Activated CD8-positive, alpha-beta memory T cell treated with anti-CD3 and anti-CD28 coated beads for 1 hour (primary cell): ENCODE data around the gene EPS8L2.

Experiments used
- DNase-seq, 2 donors: peaks; one replicate each; pipeline ENCODE4 v3.0.0-alpha.2; 2020; ENCODE audit warnings: low read depth in 1 of 2; ENCODE audit errors: extremely low read depth in 1 of 2

EPS8L2 gene

DNA sequence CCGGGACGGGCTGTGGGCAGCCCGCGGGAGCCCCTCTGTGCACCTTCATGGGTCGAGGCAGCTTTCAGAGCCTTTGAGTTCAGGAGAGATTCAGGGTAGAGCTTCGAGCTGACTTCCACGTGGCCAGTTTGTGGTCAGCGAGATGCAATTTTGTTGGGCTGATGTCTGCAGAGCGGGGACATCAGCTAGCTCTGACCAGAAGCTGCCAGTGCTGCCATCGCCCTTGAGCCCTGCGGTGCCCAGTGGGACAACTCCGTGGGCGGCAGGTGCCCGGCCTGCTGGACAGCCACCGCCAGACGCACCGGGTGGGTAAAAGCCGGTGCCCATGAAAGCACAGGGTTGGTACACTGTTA lies 42.0 kb downstream of the EPS8L2 start:
- DNase-seq = no peak

DNA sequence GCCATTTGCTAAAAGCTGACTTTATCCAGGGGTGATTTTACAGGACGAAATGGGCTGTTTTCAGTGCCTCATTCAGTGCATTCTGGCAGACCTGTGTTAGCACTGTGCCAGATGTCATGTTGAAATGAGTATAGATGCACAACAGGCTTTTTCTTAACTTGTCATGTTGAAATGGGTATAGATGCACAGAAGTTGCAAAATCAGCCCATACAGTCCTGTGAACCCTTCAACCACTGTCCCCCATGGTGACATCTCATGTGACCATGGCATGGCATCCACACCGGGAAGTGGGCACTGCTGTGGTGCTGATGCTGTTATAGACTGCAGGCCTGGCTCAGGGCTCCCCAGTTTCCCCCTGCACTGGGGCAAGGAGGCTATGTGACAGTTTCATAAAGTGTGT lies 43.7 kb downstream of the EPS8L2 start:
- no peak for DNase-seq

DNA sequence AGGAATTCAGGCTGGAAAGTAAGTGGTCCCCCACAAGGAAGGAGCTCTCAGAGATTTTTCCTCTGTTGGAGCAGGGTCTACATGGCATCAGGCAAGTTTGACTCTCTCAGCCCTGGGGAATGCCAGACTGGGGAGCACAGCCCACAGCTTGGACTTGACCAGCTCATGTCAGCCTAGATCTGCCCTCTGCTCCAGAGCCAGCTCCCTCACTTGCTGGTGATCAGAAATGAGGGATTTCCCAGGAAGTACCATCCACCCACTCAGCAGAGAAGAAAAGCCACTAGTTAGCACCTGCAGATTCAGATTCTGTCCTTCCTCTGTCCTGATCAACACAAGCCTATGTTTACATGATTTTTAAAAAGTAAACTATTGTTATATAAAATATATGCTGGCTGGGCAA lies 54.2 kb downstream of the EPS8L2 start:
- no peak for DNase-seq

DNA sequence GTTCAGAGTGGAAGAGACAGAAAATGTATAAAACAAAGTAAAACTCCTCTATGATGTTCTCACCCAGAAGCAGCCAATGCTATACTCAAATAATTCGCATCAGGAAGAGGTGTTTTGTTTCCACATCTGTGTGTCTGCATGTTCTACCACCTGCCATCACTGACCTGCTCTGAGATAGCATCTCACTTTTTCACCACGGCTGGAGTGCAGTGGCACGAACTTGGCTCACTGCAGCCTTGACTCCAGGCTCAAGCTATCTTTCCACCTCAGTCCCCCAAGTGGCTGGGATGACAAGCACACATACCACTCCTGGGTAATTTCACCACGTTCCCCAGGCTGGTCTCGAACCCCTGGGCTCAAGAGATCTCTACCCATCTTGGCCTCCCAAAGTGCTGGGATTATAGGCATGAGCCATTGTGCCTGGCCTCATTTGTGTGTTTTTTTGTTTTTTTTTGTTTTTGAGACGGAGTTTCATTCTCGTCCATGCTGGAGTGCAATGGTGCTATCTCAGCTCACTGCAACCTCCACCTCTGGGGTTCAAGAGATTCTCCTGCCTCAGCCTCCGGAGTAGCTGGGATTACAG lies 55.6 kb downstream of the EPS8L2 start:
- DNase-seq = no peak

DNA sequence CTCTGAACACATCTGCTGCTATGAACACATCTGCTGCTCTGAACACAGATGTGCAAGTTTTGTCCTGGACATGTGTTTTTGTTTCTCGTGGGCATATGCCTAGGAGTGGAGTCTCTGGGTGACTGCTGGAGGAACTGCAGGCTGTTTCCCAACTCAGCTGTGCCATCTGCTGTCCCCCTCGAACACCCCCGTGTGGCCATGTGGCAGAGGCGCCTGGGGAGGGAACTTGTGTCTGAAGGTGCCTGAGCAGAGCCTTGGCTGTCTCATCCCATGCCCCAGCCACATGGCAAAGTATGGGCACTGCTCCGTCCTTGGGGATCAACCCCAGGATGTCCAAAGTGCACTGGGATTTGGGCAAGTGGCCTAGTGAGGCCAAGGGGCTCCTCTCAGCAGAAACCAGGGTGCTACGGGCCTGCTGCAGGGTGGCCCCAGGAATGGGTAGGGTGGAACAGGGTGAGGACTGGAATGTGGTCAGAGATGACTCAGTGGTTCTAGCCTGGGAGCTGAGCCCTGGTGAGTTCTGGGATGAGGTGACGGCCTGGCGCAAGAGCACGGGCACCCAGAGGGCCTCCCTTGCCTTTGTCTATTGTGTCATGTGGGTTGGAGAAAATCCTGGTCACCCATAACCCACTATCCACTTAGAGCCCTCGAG lies 56.5 kb downstream of the EPS8L2 start:
- DNase-seq = no peak

DNA sequence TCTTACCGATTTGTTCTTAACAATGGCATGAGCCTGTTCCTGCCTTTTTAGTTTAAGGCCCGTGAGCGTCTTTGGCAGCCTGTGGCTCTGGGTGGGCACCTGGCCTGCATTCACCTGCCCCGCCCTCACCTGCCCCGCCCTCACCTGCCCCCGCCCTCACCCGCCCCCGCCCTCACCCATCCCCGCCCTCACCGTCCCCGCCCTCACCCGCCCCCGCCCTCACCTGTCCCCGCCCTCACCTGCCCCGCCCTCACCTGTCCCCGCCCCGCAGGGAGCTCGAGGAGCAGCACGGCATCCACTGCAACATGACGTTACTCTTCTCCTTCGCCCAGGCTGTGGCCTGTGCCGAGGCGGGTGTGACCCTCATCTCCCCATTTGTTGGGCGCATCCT lies 57.0 kb downstream of the EPS8L2 start:
- no peak for DNase-seq

DNA sequence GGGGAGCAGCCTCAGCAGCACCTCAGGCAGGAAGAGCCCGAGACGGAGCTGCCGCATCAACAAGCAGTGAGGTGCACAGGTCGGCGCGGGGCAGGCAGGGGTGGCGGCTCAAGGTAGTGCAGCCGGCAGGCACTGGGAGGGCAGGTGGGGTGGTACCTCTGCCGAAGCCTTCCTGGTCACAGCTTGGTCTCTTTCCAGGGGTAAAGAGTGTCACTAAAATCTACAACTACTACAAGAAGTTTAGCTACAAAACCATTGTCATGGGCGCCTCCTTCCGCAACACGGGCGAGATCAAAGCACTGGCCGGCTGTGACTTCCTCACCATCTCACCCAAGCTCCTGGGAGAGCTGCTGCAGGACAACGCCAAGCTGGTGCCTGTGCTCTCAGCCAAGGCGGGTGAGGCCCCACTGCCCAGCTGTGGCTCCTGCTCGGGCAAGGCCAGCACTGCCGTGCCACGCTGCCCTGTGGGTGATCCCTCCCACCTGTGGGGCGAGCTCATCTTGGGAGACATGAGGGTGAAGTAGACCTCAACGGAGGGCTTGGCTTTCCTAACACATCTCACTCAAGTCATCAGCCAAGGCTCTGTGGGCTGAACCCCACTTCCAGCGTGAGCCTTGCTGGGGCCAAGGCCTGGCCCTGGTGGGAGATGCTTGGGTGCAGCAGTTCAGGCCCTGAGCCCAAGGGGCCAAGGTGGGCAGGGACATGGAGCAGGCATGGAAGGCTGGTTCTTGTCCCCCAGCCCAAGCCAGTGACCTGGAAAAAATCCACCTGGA lies 57.7 kb downstream of the EPS8L2 start:
- no peak for DNase-seq

DNA sequence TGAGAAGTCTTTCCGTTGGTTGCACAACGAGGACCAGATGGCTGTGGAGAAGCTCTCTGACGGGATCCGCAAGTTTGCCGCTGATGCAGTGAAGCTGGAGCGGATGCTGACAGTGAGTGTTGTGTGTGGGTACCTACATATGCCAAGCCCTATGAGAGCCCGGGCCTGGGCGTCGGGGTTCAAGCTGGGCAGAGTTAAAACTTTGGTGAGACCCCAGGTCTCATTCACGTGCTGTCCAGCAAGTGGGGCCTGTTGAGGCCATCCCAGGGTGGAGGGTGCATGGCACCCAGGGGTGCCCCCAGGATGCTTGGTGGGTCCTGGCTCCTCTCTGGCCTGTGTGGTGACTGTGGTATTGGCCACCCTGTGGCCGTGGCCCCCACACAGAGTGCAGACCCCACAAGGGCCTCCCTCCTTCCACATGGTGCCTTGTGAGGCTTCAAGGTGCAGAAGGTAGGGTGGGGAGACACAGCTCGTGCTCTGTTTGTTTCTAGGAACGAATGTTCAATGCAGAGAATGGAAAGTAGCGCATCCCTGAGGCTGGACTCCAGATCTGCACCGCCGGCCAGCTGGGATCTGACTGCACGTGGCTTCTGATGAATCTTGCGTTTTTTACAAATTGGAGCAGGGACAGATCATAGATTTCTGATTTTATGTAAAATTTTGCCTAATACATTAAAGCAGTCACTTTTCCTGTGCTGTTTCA lies 58.4 kb downstream of the EPS8L2 start:
- no peak for DNase-seq

DNA sequence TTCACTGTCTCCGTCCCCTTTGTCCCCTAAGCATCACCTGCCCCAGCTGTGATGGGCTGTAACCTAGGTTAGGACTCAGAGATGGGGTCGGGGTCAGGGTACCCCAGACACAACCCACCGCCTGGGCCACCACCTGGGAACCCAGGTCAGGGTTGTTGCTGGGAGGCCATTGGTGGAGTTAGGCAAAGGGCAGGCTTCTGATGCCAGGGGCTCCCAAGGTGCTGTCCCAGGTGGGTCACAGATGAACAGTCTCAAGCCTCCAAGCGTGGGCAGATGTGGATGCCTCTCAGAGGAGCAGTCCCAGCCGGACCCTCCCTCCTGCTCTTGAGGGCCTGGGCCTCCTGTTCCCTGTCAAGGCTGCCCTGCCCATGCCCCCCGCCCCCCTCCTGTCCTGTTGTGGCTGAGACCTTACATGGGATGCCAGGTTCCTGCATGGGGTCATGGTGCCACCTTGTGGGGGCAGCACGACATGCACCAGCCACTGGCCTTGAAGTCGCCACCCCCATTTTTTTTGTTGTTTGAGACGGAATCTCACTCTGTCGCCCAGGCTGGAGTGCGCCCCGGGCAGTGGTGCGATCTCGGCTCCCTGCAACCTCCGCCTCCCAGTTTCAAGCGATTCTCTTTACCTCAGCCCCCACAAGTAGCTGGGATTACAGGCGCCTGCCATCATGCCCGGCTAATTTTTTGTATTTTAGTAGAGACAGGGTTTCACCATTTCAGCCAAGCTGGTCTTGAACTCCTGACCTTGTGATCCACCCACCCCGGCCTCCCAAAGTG lies 59.2 kb downstream of the EPS8L2 start:
- peak in 1 of 2 donors; percentile 51 for DNase-seq

DNA sequence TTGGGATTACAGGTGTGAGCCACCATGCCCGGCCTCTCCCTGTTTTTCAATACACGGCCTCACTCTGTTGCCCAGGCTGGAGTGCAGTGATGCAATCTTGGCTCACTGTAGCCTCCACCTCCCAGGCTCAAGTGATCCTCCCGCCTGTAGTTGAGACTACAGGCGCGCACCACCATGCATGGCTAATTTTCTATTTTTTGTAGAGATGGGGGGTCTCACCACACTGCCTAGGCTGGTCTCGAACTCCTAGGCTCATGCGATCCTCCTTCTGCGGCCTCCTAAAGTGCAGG lies 59.7 kb downstream of the EPS8L2 start:
- DNase-seq = no peak

DNA sequence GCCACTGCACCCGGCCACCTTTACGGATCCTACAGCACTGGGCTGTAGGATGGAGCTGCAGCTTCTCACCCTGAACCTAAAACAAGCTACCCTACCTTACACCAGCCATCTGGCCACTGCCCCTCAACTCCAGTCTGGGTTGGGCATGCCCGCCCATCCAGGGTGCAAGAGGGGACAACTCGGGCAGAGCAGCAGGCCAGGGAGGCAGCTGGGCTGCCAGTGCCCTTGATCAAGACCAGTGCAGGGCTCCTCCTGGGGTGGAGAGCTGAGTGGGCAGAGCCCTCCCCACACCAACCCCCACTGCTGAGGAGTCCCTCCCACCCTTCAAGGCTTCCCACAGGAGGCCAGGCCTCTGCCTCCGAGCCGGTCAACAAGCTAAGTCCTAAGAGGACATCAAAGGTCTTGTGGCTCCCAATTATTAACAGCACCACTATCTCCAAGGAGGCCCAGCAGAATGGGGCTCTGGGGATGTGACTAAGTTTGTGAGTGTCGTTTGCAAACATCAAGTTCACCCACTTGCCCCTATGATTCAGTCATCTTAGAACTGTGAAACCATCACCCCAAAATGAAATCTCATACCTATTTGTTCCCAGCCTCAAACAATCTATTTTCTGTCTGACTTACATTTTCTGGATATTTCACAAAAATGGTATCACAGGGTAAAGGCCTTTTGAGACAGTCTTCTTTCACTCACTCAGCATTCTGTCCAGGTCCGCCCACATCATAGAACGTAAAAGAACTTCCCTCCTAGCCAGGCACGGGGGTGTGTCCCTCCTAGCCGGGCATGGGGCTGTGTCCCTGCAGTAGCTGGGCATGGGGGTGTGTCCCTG lies 60.3 kb downstream of the EPS8L2 start:
- DNase-seq = no peak

DNA sequence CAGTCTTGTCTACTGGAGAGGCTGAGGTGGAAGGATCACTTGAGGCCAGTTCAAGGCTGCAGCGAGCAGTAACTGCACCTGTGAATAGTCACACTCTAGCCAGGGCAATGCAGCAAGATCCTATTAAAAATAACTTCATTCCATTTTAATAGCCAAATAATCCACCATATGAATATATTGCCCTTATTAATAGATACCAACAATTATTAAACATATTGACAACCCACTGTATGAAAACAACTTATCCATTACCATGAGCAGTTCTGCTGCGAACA lies 60.8 kb downstream of the EPS8L2 start:
- no peak for DNase-seq

DNA sequence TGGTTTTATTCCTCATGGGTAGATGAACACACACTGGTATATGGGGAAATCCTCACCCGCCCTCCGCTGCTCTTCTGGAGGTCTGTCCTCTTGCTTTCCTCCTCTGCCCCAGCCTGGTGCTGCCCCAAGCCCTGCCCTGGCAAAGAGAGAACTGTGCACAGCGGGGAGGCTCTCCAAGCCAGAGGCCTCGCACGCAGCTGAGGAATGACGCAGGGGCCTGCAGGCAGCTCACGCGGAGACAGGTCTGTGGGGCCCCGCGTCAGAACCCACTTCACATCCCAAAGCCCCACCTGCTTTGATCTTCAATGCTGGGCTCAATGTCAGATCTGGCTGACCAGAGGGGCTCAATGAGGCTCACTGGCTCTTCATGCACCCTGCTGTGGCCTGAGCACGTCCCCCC lies 61.2 kb downstream of the EPS8L2 start:
- no peak for DNase-seq

DNA sequence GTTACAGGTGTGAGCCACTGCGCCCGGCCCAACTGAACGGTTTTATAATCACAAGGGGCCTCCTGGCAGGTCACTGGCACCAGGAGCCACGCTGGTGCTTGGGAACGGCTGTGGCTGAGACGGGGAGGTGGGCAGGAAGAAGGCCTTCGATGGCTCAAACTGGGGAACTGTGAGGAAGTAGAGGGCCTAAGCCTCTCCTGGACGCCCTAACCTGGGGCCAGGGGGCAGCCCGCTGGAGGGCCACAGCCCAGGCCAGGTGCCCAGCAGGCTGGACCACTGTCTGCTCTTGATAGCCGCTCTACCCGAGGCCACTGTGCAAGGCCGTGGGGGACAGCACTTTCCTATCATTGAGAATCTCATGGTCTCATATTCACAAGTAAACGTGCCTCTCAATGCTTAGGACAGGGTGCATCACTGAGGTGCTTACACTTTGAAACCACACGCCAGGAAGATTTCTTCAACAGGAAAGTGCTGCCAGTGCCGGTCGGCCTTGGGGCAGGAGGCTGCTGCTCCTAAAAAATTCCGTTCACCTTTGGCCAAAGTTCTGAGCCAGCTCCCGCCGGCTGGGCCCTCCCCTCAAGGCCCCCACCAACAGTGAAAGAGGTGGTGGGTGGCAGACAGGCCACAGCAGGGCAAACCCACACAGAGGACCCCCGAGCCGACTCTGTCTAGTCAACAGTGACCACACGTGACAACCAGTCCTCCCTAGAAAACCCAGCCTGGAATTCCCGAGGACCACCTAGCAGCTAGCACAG lies 64.0 kb downstream of the EPS8L2 start:
- DNase-seq = no peak

DNA sequence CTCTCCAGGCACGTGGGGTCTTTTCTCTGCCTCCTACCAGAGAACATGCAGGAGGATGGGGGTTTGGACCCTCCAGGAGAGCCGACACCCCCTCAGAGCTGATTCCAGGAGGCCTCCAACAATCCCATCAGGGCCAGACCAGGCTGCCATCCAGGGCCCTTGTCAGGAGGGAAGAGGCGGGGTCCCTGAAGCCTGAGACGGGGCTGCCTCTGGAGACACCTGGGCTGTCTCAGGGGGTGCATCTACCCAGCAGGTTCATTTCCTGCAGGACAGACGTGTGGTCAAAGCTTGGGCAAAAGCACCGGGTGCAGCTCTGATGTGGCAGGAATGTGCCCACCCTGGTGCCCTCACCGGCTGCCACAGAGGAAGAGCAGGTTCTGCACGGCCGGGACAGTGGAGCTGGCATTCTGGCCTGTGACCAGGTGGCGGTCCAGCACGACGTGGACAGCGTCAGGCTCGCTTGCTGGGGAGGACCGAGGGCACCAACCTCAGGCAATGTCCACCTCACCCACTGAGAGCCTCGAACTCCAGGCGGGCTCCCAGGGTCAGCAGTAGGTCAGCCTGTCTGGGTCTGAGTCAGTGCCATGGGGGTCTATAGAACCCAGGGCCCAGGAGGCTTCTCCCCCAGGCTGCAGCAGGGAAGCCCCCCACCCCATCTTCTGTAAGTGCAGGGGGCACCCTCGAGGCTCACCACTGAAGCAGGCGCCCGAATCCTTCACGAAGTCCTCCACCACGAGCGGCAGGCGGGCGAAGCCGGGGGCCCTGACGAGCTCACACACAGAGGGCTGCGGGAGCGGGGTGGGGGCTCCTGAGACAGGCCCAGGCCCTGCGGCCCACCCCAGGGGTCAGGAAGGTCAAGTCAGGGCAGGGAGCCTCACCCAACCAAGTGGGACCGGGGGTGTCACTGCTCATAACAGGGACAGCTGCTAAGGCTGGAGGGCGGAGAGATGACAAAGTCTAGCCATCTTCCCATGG lies 64.9 kb downstream of the EPS8L2 start:
- DNase-seq = no peak

DNA sequence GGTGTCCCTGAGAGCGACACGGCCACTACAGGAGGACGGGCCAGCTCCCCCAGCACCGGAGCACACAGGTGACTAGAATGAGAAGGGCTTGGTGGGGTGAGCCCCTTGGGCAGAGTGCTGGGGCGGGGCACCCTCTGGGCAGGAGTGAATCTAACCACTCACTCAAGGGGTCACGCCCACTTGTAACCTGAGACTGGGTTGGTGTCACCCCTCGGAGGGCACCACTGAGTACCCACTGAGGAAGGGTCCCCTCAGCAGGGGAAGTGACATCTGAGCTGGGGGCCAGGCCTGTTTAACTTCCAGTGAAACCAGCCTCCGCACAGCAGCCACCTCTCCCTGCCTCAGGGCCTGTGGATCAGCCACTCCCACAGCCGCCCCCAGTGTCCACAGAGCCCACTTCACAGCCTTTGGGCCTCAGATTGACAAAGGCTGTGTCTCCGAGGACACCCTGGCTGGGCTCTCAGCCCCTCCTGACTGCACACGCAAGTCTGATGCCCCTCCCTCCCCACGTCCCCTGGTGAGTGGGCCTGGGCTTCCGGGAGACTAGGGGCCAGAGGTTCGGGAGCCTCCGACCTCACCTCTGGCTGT lies 65.7 kb downstream of the EPS8L2 start:
- no peak for DNase-seq

DNA sequence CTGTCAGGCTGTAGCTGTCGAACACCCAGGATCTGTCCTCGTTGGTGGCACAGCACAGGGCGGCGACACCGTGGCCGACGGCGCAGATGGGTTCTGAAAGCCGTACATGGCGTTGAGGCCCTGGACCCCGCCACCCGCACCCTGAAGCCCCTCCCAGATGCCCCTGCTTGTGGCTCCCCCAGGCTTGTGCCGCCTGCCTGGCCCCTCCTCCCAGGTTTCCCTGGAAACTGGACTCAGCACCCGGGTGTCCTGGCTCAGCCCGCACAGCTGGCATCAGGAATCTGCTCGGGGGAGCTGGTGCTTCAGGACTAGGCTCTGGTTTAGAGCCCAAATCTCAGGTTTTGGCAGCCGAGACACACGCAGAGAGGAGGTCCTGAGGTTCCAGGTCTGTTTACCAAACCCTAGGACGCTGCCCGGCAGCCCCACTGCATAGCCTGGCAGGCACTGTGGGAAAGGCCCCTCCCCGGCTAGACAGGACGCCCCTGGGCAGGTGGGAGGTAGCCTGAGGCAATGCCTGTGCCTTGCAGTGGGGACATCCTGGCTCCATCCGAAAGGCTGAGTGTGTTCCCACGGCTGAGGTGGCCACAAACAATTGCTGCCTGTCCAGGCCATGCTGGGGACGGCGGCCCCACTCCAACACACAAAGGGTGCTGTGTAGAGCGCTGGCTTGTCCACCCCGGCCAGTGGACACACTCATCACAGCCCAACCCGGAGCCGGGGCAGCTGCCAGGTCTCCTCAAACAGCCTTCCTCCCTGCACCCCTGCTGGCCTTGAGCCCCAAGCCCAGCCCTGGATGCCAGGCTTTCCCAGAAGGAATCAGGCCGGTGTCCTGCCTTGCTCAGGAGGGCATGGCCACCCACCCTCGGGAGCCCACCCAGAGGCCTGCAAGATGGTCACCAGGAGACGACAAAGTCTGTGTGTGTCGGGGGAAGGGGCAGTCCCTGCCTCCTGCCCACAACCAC lies 66.7 kb downstream of the EPS8L2 start:
- no peak for DNase-seq
